ENCODE results near the gene MAGI2.

MAGI2 gene

GRCh38 chr7:78223598-78223997, 1229.9 kb downstream of the MAGI2 start:
- DNase-seq (ENCODE audit: low spot score) = no peak

- no peak for DNase-seq (ENCODE audit: low spot score)
These were observed 1231.3 kb downstream of the MAGI2 start for GRCh38 chr7:78222001-78222751.

GRCh38 chr7:78220754-78221153, 1232.7 kb downstream of the MAGI2 start:
- DNase-seq (ENCODE audit: low spot score) = no peak

- DNase-seq (ENCODE audit: low spot score) = no peak
These were observed 1234.6 kb downstream of the MAGI2 start for GRCh38 chr7:78218876-78219275.

GRCh38 chr7:78218051-78218450, 1235.4 kb downstream of the MAGI2 start:
- no peak for DNase-seq (ENCODE audit: low spot score)

GRCh38 chr7:78215199-78215598, 1238.3 kb downstream of the MAGI2 start:
- no peak for DNase-seq (ENCODE audit: low spot score)

GRCh38 chr7:78213402-78213801, 1240.1 kb downstream of the MAGI2 start:
- DNase-seq (ENCODE audit: low spot score) = no peak

GRCh38 chr7:78212476-78213060, 1240.9 kb downstream of the MAGI2 start:
- no peak for DNase-seq (ENCODE audit: low spot score)

- DNase-seq (ENCODE audit: low spot score) = no peak
These were observed 1246.2 kb downstream of the MAGI2 start for GRCh38 chr7:78207269-78207668.

- no peak for DNase-seq (ENCODE audit: low spot score)
These were observed 1246.7 kb downstream of the MAGI2 start for GRCh38 chr7:78206769-78207168.

GRCh38 chr7:78203042-78203720, 1250.3 kb downstream of the MAGI2 start:
- no peak for DNase-seq (ENCODE audit: low spot score)

GRCh38 chr7:78198756-78199155, 1254.7 kb downstream of the MAGI2 start:
- no peak for DNase-seq (ENCODE audit: low spot score)

- no peak for DNase-seq (ENCODE audit: low spot score)
These were observed 1256.0 kb downstream of the MAGI2 start for GRCh38 chr7:78197447-78197846.

GRCh38 chr7:78195281-78195680, 1258.2 kb downstream of the MAGI2 start:
- DNase-seq (ENCODE audit: low spot score) = no peak

- no peak for DNase-seq (ENCODE audit: low spot score)
These were observed 1258.9 kb downstream of the MAGI2 start for GRCh38 chr7:78194611-78195010.

GRCh38 chr7:78191475-78192079, 1261.9 kb downstream of the MAGI2 start:
- no peak for DNase-seq (ENCODE audit: low spot score)

- DNase-seq (ENCODE audit: low spot score) = no peak
These were observed 1263.7 kb downstream of the MAGI2 start for GRCh38 chr7:78189762-78190161.

- no peak for DNase-seq (ENCODE audit: low spot score)
These were observed 1268.2 kb downstream of the MAGI2 start for GRCh38 chr7:78185149-78185745.

- DNase-seq (ENCODE audit: low spot score) = no peak
These were observed 1269.2 kb downstream of the MAGI2 start for GRCh38 chr7:78184299-78184698.

GRCh38 chr7:78179827-78180477, 1273.5 kb downstream of the MAGI2 start:
- DNase-seq (ENCODE audit: low spot score) = no peak

GRCh38 chr7:78179211-78179610, 1274.3 kb downstream of the MAGI2 start:
- DNase-seq (ENCODE audit: low spot score) = no peak

- DNase-seq (ENCODE audit: low spot score) = no peak
These were observed 1275.1 kb downstream of the MAGI2 start for GRCh38 chr7:78178319-78178718.
